ENCODE measurements around the gene ANKRD29.

Gene ANKRD29

GRCh38 chr18:23612434-23613090 lies 50.1 kb downstream of the ANKRD29 start:
- no peak for DNase-seq

DNA sequence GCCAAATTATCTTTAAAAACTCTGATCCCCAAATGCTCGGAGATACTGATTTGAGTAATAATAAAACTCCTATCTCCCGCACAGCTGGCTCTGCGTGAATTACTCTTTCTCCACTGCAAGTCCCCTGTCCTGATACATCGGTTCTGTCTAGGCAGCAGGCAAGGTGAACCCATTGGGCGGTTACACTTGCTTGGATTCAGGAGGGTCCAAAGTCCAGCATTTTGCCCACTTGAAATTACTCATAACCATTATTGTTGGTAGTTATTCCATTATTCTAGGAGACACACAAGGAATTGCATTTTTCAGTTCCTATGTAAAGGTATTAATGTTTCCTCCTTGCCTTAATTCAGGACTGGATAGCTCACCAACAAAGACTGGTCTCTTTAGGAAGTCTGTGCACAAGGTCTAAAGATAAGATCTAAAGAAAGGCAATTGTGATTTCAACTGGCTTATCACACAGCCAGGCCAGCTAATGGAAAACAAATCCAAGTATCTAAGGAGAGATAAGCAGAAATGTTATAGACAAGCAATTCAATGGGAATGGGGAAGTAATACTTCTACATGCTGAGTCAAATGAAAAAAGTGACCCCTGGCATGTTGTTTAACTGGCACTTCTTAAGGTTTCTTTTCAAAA lies 53.2 kb downstream of the ANKRD29 start:
- DNase-seq = no peak

DNA sequence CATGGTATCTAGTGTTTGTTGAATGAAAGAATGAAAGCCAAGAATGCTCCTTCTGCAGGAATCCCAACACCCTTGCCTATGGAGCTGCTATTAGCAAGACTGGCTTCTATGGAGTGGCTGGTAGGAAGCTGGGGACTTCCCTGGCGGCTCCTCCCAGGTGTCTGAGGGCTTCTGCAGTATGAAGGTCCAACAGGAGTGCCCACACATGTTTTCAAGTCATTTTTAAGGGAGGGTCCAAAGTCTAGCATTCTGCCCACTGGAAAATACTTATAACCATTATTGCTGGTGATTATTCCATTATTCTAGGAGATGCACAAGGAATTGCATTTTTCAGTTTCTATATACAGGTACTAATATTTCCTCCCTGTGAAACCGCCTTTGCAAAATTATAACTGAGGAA lies 54.5 kb downstream of the ANKRD29 start:
- DNase-seq = no peak

- DNase-seq = no peak
These were observed 56.8 kb downstream of the ANKRD29 start for GRCh38 chr18:23605941-23606340.

DNA sequence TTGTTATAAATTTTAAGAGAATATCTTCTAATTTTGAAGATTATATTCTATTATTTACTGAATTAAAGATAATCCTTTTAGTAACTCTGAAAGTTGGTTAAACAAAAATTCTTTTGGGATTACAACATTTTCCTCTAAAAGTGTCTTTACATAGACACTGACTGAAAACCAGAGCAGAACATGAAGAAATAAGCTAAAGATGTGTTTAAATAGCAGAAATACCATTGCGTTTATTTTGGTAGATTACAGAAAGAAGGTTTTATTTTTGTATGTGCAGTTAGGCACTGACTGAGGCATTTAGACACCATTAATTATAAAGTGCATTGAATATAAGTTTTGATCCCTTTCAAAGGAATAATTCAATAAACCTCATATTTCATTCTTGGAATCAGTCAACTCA lies 62.9 kb downstream of the ANKRD29 start:
- no peak for DNase-seq

- DNase-seq = no peak
These were observed 66.5 kb downstream of the ANKRD29 start for GRCh38 chr18:23596183-23596582.

- no peak for DNase-seq
These were observed 67.1 kb downstream of the ANKRD29 start for GRCh38 chr18:23595591-23595990.

- no peak for DNase-seq
These were observed 69.0 kb downstream of the ANKRD29 start for GRCh38 chr18:23593720-23594119.

DNA sequence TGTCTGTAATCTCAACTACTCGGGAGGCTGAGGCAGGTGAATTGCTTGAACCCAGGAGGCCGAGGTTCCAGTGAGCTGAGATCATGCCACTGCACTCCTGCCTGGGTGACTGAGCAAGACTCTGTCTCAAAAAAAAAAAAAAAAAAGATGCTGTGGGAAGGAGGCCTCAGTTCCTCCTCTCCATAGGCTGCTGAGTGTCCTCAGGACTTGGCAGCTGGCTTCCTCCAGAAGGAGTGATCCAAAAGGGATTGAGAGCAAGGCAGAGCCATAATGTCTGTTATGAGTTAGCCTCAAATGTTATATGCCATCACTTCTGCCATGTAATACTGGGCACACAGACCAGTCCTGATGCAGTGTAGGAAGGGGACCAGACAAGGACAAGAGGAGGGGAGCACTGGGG lies 69.8 kb downstream of the ANKRD29 start:
- DNase-seq = no peak

- no peak for DNase-seq
These were observed 71.7 kb downstream of the ANKRD29 start for GRCh38 chr18:23591011-23591410.

DNA sequence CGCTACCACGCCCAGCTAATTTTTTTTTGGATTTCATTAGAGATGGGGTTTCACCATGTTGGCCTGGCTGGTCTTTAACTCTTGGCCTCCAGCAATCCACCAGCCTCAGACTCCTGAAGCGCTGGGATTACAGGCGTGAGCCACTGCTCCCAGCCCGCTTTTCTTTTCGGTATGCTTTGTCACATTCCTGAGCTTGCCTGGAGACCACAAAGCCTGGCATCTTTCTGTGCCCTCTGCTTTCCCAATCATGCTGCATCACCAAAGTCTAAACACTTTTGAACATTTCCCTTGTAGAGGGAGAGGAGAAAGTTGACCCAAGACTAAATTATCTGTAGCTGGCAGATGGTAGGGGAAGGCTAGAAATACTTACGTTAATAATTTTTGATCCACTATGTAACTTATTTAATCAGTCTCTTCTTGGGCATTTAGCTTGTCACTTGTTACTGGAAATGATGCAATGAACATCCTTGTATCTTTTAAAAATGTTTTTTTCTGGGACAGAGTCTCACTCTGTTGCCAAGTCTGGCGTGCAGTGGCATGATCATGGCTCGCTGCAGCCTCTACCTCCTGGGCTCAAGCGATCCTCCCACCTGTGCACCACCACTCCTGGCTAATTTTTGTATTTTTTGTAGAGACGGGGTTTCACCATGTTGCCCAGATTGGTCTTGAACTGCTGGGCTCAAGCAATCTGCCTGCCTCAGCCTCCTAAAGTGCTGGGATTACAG lies 73.7 kb downstream of the ANKRD29 start:
- DNase-seq = no peak

DNA sequence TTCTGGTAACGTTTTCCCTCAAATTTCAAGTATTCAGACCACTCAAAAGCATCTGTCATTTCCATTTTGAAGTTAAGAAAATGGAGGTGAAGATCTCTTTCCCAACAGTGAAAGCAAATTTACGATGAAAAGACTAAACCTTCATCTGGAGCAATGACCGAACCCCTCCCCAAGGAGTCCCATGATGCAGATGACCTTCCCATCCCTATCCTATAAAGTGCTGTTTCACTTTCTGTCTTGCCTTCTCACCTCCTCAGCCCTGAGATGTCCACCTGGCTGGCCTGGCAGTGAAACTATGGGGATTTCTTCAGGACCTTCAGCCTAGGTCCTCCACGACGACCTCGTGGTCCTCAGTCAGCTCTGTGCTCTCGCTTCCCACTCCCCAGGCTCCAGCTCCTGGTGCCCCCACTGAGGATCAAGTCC lies 75.5 kb downstream of the ANKRD29 start:
- no peak for DNase-seq

DNA sequence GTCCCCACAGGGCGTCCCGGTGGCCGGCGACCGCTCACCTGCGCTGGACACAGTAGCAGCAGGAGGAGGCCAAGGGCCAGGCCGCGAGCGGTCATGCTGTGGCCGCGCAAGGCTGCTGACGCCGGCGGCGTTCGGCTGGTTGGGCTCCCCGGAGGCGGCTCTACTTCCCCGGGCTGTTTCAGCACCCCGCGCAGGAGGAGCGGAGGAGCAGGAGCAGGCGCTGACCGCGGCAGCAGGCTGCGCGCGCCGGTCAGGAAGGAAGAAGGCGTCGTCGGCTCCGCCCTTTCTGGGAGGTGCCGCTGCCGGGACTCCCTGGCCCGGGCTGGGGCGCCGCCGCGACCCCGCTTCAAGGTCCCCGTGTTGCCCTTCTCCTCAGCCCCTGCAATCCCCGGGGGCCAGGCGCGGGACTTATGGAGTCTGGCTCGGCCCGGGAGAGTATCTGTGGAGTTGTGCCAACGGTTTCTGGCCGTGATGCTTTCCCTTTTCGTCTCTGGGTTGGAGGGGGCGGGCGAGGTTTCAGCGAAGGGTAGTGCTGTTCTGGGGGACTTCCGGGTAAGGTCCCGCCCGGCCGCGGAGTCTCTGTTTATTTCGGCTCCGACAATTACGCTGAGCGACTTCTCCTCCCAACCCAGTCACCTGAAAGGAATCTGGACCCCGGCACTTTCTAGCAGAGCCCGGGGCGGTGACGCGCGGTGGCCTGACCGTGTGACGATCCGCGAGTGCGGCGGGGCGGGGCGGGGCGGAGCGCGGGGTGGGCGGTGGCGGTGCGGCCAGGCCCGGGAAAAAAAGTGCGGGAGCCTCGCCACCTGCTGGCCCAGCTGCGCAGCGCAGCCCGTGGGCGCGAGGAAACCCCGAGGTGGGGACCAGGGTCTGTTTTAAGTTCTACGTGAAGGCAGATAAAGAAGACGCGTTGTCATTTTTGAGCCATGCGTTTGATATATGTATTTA lies 76.2 kb downstream of the ANKRD29 start, which contains the start of gene NPC1:
Gene NPC1 (minus strand): TSS at position 258 of the 948 bp plus-strand sequence. CDS start 163 bp downstream, at position 95.
- peak; percentile 89 for DNase-seq

- no peak for DNase-seq
These were observed 76.8 kb downstream of the ANKRD29 start for GRCh38 chr18:23585897-23586248.

DNA sequence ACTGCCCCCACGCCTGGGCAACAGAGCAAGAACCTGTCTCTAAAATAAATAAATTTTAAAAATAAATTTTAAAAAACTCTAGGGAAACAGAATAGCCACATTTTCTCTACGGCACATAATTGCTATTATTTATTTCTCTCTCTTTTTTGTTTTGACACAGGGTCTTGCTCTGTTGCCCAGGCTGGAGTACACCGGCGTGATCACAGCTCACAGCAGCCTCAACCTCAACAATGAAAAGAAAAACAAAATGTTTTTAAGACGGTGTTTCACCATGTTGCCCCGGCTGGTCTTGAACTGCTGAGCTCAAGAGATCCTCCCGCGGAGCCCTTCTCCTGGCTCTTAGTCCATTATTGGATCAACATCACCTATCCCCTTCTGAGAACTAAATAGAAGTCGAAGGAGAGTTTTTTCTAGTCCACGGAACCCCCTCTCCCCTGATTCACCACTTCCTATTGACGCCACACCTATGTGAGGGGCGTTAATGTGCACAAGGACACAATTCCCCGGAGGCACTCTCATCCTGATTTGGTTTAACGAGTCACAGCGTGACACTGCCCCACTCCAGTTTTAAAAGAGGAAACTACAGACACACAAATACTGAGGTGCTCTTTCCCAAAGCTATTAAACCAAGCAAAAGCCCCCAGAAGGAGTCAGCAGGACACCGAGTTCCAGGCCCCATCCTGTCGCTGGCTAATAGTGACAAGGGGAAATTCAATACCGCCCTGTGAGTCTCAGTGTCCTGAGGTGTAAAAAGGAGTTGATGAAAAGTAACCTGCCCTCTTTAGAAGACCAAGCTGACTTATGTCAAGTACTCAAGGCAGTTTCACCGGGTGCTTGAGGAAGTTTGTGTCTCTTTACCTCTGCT lies 77.5 kb downstream of the ANKRD29 start:
- peak; percentile 4 for DNase-seq

DNA sequence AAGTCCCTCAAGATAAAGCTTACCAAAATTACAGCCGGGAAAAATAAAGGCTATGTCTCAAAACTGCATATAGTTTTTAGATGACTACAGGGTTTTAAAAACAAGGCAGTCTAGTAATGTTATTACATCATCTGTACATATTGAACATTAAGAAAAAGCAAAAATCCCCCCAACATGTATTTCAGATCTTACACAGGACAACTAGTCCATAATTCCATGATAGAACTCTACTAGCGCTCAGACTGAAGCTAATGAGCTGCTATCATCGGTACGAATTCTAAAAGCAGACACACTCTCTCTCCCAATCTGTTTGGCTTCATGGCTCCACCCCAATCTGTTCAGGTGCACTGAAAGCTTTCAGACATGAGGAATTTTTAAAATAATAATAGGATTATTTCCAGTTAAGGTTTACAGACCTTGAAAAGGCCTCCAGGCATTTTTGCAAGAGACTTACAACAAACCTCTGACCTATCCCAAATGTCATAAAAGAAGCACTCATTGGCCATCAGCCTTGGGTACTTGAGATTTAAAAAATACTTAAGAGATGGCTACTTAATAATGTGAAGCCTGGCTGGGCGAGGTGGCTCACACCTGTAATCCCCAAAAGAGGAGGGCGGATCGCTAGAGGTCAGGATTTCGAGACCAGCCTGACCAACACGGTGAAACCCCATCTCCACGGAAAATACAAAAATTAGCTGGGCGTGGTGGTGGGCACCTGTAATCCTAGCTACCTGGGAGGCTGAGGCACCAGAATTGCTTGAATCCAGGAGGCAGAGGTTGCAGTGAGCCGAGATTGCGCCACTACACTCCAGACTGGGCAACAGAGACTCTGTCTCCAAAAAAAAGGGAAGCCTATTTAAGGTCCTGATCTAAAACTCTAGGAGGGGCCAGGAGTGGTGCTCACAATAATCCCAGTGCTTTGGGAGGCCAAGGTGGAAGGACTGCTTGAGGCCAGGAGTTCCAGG lies 78.4 kb downstream of the ANKRD29 start:
- no peak for DNase-seq

GRCh38 chr18:23583071-23583865 lies 79.4 kb downstream of the ANKRD29 start:
- DNase-seq = no peak

DNA sequence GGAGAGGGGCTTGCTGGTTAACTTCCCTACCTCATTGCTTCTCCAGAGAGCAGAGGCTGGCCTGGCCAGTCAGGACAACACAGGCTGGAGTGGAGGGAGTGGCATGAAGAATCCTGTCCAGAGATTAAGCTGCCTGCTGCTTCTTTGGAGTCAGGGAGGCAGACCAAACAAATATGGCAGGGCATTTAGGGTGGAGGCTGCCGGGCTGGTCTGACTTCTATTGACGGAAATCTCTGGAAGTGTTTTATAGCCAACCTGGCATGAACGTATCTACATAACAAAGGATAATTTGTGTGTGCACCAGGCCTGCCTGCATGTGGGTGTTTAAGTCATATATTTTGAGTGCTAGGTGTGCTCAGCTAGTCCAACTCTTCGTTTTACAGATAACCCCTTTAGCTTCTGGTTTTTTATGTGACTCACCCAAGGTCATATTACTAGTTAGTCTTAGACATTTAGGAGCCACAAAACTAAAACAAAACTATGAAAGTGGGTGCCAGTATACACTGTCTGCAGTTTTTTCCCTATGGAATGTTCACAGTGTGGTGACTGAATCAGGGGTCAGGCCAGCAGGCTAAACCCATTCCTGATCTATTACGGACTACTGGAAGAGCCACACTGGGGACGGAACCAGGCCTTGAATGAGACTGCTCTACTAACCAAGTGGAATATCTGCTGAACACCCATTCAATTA lies 81.9 kb downstream of the ANKRD29 start:
- DNase-seq = no peak

Measured in T-helper 9 cell (primary cell).